Measurements from ENCODE around the gene CPS1.

CPS1 gene

GRCh38 chr2:210556329-210556980 lies at the start of gene CPS1:
Gene CPS1 (plus strand): TSS chr2:210556599. CDS start chr2:210556734, 135 bp downstream.
- DNase-seq (ENCODE audit: low read depth): no peak

- no peak for DNase-seq (ENCODE audit: low read depth)
These were observed 40.5 kb upstream of the CPS1 start for GRCh38 chr2:210515911-210516310.

- no peak for DNase-seq (ENCODE audit: low read depth)
These were observed 39.1 kb upstream of the CPS1 start for GRCh38 chr2:210517264-210517663.

- DNase-seq (ENCODE audit: low read depth): no peak
These were observed 36.8 kb upstream of the CPS1 start for GRCh38 chr2:210519594-210519993.

GRCh38 chr2:210522399-210522798 lies 34.0 kb upstream of the CPS1 start:
- DNase-seq (ENCODE audit: low read depth): no peak

- DNase-seq (ENCODE audit: low read depth): no peak
These were observed 32.6 kb upstream of the CPS1 start for GRCh38 chr2:210523650-210524289.

- DNase-seq (ENCODE audit: low read depth): no peak
These were observed 31.9 kb upstream of the CPS1 start for GRCh38 chr2:210524533-210524932.

- DNase-seq (ENCODE audit: low read depth): no peak
These were observed 29.1 kb upstream of the CPS1 start for GRCh38 chr2:210527286-210527685.

GRCh38 chr2:210528716-210529115 lies 27.7 kb upstream of the CPS1 start:
- DNase-seq (ENCODE audit: low read depth): peak; percentile 15

GRCh38 chr2:210531050-210531449 lies 25.3 kb upstream of the CPS1 start:
- no peak for DNase-seq (ENCODE audit: low read depth)

GRCh38 chr2:210531482-210531881 lies 24.9 kb upstream of the CPS1 start:
- no peak for DNase-seq (ENCODE audit: low read depth)

GRCh38 chr2:210533389-210533788 lies 23.0 kb upstream of the CPS1 start:
- no peak for DNase-seq (ENCODE audit: low read depth)

- no peak for DNase-seq (ENCODE audit: low read depth)
These were observed 21.5 kb upstream of the CPS1 start for GRCh38 chr2:210534879-210535278.

GRCh38 chr2:210536973-210537650 lies 19.3 kb upstream of the CPS1 start:
- DNase-seq (ENCODE audit: low read depth): no peak

- DNase-seq (ENCODE audit: low read depth): no peak
These were observed 17.4 kb upstream of the CPS1 start for GRCh38 chr2:210539035-210539434.

- DNase-seq (ENCODE audit: low read depth): no peak
These were observed 16.6 kb upstream of the CPS1 start for GRCh38 chr2:210539578-210540416.

- no peak for DNase-seq (ENCODE audit: low read depth)
These were observed 15.9 kb upstream of the CPS1 start for GRCh38 chr2:210540471-210540870.

GRCh38 chr2:210540900-210541289 lies 15.5 kb upstream of the CPS1 start:
- no peak for DNase-seq (ENCODE audit: low read depth)

GRCh38 chr2:210541290-210541902 lies 15.0 kb upstream of the CPS1 start:
- no peak for DNase-seq (ENCODE audit: low read depth)

- DNase-seq (ENCODE audit: low read depth): no peak
These were observed 12.3 kb upstream of the CPS1 start for GRCh38 chr2:210544007-210544590.

GRCh38 chr2:210544831-210545230 lies 11.6 kb upstream of the CPS1 start:
- no peak for DNase-seq (ENCODE audit: low read depth)

All from stromal cell of bone marrow (primary cell).